Cardiac fibroblast (primary cell): Measurements from ENCODE around the gene MRPL21.

Experiments used
- DNase-seq, 2 donors: peaks; one replicate each; pipeline versions ENCODE4 v3.0.0 to v3.0.0-alpha.2; 2010; ENCODE audit warnings: low read depth in 2 of 2
- H3K4me3 ChIP-seq, 2 donors: replicated peaks in 1 of 2; 1 replicate in 1 of 2; 2 replicates in 1 of 2; pipeline ENCODE4 v1.5.1; 2011; ENCODE audit warnings: low read depth in 2 of 2, low read length in 2 of 2, mild to moderate bottlenecking in 2 of 2, moderate library complexity in 1 of 2
- TF ChIP-seq, protein P1 (sequence below): IDR thresholded peaks from one replicate; pipeline ENCODE4 v1.5.1; 2011; ENCODE audit warnings: low read depth, mild to moderate bottlenecking, low read length, inconsistent platforms

MRPL21 gene

DNA sequence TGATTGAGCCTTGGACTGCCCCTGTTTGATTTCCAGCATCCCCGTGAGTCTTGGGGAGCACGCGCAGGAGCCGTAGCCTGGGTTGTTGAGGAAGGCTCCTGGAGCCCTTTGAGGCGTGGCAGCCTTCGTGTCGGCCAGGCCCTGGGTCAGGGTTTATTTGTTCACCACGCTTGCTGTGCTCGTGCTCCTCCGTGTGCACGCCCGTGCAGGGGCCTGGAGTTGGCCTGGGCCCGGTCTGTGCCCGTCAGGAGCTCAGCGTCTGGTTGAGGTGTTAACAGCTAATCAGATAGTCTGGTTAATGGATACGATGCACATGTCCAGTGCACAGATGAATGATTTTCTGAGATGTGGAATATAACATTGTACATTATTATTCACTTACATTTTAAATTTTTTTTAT, 8.1 kb upstream of the MRPL21 start:
- no peak overlapping the region for H3K4me3 ChIP-seq

DNA sequence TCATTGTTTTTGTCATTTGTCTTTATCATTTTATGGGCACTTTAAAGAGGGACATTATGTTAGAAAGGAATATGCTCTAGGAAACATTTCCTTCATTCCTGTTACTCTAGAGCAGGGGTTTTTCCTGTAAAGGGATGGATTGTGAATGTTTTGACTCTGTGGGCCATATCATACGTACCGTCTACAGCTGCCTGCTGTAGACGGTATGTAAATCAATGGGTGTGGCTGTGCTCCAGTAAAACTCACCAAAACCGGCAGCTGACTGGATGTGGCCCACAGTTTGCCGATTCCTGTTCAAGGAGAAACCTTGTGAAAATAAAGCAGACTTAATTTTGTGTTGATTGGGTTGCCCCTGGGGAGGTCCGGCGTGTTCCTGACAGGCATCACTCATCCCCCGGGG, 7.3 kb upstream of the MRPL21 start:
- H3K4me3 ChIP-seq: no peak overlapping the region
- TF ChIP-seq, protein P1, sequence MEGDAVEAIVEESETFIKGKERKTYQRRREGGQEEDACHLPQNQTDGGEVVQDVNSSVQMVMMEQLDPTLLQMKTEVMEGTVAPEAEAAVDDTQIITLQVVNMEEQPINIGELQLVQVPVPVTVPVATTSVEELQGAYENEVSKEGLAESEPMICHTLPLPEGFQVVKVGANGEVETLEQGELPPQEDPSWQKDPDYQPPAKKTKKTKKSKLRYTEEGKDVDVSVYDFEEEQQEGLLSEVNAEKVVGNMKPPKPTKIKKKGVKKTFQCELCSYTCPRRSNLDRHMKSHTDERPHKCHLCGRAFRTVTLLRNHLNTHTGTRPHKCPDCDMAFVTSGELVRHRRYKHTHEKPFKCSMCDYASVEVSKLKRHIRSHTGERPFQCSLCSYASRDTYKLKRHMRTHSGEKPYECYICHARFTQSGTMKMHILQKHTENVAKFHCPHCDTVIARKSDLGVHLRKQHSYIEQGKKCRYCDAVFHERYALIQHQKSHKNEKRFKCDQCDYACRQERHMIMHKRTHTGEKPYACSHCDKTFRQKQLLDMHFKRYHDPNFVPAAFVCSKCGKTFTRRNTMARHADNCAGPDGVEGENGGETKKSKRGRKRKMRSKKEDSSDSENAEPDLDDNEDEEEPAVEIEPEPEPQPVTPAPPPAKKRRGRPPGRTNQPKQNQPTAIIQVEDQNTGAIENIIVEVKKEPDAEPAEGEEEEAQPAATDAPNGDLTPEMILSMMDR: no peak
- no peak for DNase-seq

More for the DNA sequence above, 8.1 kb upstream of the MRPL21 start:
- TF ChIP-seq, protein P1: no peak
- no peak for DNase-seq

DNA sequence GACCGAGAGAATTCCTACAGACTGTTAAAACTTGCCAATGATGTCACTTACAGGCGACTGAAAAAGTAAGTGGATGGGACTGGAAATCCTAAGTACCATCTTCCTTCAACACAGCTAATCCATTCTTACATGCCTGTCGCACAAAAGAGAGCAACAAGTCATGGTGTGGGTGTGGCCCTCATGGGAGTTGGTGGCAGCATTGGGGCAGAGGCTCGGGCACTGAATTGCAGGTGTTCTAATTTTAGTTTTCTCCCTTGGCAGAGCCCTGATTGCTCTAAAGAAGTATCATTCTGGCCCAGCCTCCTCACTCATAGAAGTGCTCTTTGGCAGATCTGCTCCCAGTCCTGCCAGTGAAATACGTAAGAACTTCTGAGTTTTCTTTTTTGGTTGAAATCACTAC, 4.6 kb upstream of the MRPL21 start:
- TF ChIP-seq, protein P1: no peak
- no peak overlapping the region for H3K4me3 ChIP-seq
- DNase-seq: no peak

DNA sequence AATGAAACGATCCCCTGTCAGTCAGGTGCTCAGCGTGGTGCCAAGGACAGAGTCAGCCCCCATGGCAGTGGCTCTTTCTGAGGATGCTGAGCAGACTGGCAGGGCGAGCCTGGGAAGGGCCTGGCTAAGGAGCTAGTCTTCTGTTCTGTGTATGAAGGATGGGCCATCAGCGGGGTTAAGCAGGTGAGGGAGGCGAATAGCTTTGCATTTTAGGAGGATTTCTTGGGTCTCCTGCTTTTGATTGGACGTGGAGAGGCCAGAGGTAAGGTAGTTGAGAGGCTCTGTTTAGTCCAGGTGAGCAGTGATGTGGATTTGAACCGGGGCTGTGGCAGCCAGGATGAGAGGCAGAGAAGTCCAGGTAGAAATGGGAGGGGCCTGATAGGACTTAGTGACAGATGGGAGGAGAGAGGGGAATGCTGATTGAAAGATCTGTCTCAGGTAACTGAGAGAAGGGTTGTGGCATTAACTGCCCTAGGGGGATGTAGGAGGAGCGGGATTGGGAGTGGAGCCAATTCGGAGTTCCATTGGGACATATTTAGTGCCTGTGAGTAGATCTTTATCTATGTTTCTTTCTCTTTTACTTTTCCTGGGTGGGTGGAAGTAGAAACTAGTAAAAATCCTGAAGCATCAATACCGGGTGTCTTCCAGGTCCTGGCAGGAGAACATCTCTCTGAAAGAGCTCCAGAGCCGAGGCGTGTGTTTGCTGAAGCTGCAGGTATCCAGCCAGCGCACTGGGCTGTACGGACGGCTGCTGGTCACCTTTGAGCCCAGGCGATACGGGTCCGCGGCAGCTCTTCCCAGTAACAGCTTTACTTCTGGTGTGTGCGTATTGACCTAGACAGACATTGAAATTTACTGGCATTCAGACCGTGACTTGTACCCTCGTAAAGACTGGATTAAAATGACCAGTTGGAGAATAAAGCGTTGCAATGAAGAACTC, 2.1 kb upstream of the MRPL21 start:
- DNase-seq: no peak
- no peak overlapping the region for H3K4me3 ChIP-seq
- TF ChIP-seq, protein P1: no peak

DNA sequence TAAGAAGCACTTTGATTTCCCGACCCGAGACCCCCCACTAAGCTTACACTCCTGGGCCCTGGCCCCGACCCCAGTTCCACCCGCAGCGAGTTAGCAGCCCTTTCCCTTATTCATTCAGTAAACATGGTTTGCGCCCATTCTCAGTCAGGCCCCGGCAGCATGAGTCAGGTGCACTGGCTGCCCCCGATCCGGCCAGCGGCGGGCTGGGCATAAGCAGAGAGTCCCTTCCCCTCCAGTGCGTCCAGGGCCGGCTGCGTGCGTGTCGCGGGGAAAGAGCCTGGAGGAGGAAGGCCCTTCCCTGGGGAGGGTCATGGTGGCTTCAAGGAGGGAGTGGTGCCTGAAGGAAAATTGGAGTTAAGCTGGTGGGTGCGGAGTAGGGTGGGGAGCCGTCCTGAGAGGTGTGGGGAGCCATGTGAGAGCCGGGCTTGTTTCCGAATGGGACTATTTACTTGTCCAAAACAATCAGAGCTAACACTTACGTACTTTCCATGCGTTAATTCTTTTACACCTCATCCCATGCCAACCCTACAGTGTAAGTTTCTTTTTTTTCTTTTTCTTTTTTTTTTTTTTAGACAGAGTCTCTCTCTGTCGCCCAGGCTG, 716 bp upstream of the MRPL21 start:
- peak; percentile 16 to 33 for DNase-seq
- TF ChIP-seq, protein P1: no peak
- peak overlapping the region; percentile 96 to 99 for H3K4me3 ChIP-seq

DNA sequence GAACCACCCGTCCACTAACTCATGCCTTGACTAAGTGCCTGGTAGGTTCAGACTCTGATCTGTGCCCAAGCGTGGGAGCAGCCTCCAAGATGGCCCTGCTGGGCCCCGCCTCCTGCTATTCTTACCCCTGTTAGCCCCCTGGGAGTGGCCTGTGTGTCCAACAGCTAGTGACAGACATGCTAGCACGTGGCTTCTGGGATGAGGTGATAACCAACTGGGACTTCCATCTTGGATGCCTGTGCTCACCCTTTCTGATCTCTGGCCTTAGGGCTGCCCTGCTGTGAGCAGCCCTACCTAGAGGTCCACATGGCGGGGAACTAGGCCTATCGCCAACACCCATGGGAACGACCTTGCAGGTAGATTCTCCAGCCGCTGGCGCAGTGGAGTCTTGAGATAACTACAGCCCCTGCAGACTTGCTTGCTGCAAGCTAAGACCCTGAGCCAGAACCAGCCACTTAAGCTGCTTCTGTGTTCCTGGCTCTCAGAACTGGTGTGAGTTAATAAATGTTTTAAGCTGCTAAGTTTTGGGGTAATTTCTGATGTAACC, 2.7 kb downstream of the MRPL21 start:
- H3K4me3 ChIP-seq: no peak overlapping the region
- TF ChIP-seq, protein P1: no peak

More for the DNA sequence above, 2.7 kb downstream of the MRPL21 start:
- DNase-seq: no peak
